Left lung (tissue), 10 donors: ENCODE results near the gene PGLYRP2. TPM values are rescaled to one million over a fixed set of nuclear protein-coding genes. Genes with fewer than 3 reads are reported as not detected.

ENCODE experiments used
- ATAC-seq: fragments of 200-7000 bp; cut with Tn5 transposase; one replicate; pipeline ENCODE4 v1.9.1; 2020; ENCODE audit warnings: moderate library complexity
- DNase-seq, 4 donors: peaks; one replicate each; pipeline ENCODE4 v3.0.0-alpha.2; 2013 to 2020
- H3K27ac ChIP-seq, 2 donors: fragments of 200-600 bp; sonication (generic) in 1 of 2; one replicate each; pipeline versions ENCODE4 v1.5.0 to v1.8.0; 2020 to 2021
- H3K27me3 ChIP-seq, 2 donors: fragments of 200-600 bp; sonication (generic) in 1 of 2; one replicate each; pipeline versions ENCODE4 v1.5.0 to v1.8.0; 2020 to 2021
- H3K36me3 ChIP-seq, 2 donors: fragments of 200-600 bp; sonication (generic) in 1 of 2; one replicate each; pipeline versions ENCODE4 v1.5.0 to v1.8.0; 2020 to 2021
- H3K4me1 ChIP-seq, 2 donors: fragments of 200-600 bp; one replicate each; pipeline ENCODE4 v1.8.0; 2021
- H3K4me3 ChIP-seq, 2 donors: fragments of 200-600 bp; sonication (generic) in 1 of 2; one replicate each; pipeline versions ENCODE4 v1.5.0 to v1.8.0; 2020 to 2021; ENCODE audit warnings: mild to moderate bottlenecking in 1 of 2
- H3K9me3 ChIP-seq, 2 donors: fragments of 200-600 bp; sonication (generic) in 1 of 2; one replicate each; pipeline versions ENCODE4 v1.5.0 to v1.8.0; 2020 to 2021
- intact Hi-C, 2 donors: fragments of 100-400 bp; cut with DNase I; formaldehyde crosslinking; loops; one replicate each; pipeline versions ENCODE4 v1.11.2 to v1.14.2; 2022
- polyA plus RNA-seq, 6 donors: library from polyadenylated mRNA; unstranded; fragments of 120-200 nt; gene quantifications; one replicate each; pipeline ENCODE4 v1.2.1, GENCODE V29; 2013; ENCODE audit not compliant: insufficient read length in 6 of 6
- total RNA-seq, 2 donors: library from RNA; stranded (reverse); fragmentation: NEBNext Ultra II Directional; extraction: Animal tissue kit (Norgen Biotek cat#: 25700); gene quantifications; one replicate each; pipeline ENCODE4 v1.2.1, GENCODE V29; 2021
- TF ChIP-seq, protein P1 (sequence below), 2 donors: fragments of 200-600 bp; sonication (generic) in 1 of 2; IDR thresholded peaks; one replicate each; pipeline versions ENCODE4 v1.5.0 to v1.8.0; 2021; ENCODE audit warnings: antibody characterized with exemption in 2 of 2
- donor health status: DM: no; HTN: yes; CAD: no.
- donor health status: DM: no; HTN: no; CAD: no.

The PGLYRP2 gene
- total and polyA plus RNA-seq, 8 donors: not detected

DNA sequence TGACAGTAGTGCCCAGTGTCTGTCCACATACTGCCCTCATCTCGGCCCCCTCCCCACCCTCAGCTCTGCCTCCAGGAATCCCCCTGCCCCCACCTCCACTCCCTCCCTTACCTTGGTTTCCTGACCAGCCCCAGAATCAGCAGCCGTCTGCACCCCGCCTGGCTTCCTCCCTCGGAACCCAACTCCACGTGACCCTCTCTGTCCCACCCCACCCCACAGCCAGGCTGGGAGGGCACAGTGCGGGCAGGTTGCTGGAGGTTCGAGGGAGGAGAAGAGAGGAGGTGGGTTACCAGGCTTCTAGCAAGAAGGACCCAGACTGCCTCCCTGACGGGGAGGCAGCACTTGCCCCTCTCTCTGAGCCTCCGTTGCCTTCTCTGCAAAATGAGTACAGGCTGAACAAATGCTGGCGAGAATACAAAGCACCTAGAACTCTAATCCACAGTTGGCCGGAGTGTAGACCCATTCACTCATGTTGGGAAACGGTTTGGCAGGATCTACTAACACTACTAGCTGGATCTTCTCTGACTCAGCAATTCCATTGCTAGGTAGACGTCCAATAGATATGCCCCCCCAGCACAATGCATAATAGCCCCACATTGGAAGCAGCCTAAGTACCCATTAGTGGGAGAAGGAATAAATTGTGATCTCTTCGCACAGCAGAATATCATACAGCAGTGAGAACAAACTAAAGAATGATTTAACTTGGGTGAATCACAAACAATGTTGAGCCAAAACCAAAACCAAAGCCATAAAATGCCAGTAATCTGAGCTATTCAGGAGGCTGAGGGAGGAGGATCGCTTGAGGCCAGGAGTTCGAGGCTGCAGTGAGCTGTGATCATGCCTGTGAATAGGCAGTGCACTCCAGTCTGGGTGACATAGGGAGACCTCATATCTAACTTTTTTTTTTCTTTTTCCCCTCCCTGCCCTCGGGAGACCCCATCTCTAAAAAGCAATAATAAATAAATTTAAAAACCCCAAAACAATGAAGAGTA is 14.6 kb downstream of the PGLYRP2 start, which contains the start of gene RASAL3:
Gene RASAL3, minus strand, starts transcription at position 151 of the 992 bp plus-strand sequence. CDS start 186 bp downstream, outside the sequence.
- Histone ChIP-seq H3K4me1 (peaks cover 3 to 63% of the 10 kb centered on the region in 2 donors), H3K4me3 (peak within 1 kb of the TSS; percentile 24 to 58), H3K27ac (peak within 1 kb of the TSS; percentile 56 to 91), H3K9me3 (no peaks in the 10 kb centered on the region), H3K36me3 (peaks cover 0 to 17% of the 10 kb centered on the region in 2 donors), H3K27me3 (peaks cover 8 to 25% of the 10 kb centered on the region in 2 donors)
- TF ChIP-seq, protein P1, sequence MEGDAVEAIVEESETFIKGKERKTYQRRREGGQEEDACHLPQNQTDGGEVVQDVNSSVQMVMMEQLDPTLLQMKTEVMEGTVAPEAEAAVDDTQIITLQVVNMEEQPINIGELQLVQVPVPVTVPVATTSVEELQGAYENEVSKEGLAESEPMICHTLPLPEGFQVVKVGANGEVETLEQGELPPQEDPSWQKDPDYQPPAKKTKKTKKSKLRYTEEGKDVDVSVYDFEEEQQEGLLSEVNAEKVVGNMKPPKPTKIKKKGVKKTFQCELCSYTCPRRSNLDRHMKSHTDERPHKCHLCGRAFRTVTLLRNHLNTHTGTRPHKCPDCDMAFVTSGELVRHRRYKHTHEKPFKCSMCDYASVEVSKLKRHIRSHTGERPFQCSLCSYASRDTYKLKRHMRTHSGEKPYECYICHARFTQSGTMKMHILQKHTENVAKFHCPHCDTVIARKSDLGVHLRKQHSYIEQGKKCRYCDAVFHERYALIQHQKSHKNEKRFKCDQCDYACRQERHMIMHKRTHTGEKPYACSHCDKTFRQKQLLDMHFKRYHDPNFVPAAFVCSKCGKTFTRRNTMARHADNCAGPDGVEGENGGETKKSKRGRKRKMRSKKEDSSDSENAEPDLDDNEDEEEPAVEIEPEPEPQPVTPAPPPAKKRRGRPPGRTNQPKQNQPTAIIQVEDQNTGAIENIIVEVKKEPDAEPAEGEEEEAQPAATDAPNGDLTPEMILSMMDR (IDR thresholded peaks at IDR 0.05): no peak
- DNase-seq (peak in 2 of 4 donors; percentile 55 to 89), ATAC-seq (peak; percentile 65)
- intact Hi-C loops: no loop called here

DNA sequence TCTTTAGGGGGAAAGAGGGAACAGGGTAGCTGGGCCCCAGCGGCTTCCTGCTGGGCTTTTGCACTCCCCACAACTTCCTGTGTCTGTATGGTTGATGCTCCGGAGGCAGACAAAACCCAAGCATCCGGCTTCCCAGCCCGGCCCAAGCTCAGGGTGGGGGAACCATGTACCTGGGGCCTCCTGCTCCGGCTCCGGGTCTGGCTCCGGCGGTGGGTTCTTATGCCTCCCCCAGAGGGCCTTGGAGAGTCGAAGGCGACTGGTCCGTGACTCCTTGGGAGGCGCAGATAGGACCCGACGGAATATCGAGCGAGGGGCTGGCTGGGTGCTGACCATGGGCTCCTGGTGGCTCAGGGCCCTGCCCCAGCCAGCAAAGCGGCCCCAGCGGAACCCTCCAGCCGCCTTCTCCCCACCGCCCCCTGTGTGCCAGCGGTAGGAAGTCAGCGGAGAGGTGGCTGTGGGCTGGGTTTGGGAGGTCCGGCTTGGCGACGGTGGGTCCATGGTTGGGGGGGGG is 15.4 kb downstream of the PGLYRP2 start:
- intact Hi-C loops: no loop called here
- Histone ChIP-seq H3K36me3 (peaks cover 0 to 19% of the 10 kb centered on the region in 2 donors), H3K27ac (peak overlapping the region; percentile 56 to 91), H3K4me3 (peak overlapping the region; percentile 24 to 58), H3K9me3 (no peaks in the 10 kb centered on the region), H3K4me1 (peaks cover 3 to 56% of the 10 kb centered on the region in 2 donors), H3K27me3 (peaks cover under 1 to 17% of the 10 kb centered on the region in 2 donors)
- ATAC-seq (peak; percentile 68), DNase-seq (peak in 2 of 4 donors; percentile 52 to 91)
- TF ChIP-seq, protein P1 (IDR thresholded peaks at IDR 0.05): no peak

DNA sequence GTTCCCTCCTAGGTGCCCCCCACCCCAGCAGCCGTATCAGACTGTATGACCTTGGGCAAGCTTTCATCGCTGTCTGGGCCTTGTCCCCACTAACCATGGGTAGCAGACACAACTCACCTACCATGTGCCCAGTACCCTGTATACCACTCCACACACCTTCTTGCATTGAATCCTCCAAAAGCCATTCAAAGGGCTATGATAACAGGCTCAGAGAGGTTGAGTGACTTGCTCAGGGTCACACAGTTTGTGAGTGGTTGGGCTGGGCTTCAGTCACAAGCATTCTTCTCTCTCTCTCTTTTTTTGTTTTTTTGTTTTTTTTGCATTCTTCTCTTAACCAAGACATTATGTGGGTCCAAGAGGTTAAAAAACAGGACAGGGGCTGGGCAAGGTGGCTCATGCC is 17.6 kb downstream of the PGLYRP2 start:
- Histone ChIP-seq H3K4me3 (no peak overlapping the region), H3K27ac (no peak overlapping the region), H3K9me3 (no peaks in the 10 kb centered on the region), H3K27me3 (peaks cover 11 to 34% of the 10 kb centered on the region in 2 donors), H3K4me1 (peaks cover 2 to 38% of the 10 kb centered on the region in 2 donors), H3K36me3 (peaks cover 0 to 38% of the 10 kb centered on the region in 2 donors)
- DNase-seq (no peak), ATAC-seq (no peak)
- TF ChIP-seq, protein P1 (IDR thresholded peaks at IDR 0.05): no peak
- intact Hi-C loops: no loop called here

DNA sequence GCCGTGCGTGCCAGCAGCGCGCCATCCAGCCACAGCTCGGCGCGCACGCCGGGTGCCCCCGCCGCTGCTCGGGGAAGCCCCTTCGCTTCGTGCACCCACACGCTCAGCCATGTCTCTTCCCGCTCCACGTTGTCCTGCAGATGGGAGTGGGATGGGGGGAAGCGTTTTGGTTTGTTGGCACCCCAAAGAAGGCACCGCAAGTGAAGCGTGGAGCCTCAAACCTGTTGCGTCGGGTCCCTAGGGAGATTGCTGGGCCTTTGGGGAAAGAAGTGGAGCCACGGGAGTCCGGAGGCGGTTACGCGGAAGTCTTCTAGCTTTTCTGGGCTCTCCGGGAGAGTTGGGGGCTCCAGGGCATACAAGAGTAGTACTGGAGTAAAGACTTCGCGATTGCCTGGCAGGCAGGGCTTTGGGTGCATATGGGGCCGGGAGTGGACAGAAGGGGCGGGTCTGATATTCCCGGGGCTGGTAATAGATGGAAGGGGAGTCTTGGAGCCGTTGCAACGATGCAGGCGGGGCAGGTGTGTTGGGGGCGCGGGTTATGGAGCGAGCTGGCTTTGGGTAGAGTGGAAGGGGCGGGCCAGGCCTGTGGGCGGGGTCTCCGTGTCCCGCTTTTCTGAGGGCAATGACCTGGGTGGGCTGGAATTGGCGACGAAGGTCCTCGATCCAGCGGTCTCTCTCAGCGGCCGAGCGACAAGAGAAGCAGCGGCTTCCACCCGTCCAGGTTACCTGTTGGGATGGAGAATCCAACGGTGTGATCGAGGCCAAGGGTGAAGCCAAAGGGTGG is 21.4 kb downstream of the PGLYRP2 start:
- no peak overlapping the region for H3K4me3 ChIP-seq
- H3K9me3 ChIP-seq: no peaks in the 10 kb centered on the region
- TF ChIP-seq, protein P1 (IDR thresholded peaks at IDR 0.05): no peak
- intact Hi-C loops: no loop called here
- peaks cover 11 to 41% of the 10 kb centered on the region in 2 donors for H3K27me3 ChIP-seq
- peaks cover 2 to 14% of the 10 kb centered on the region in 2 donors for H3K4me1 ChIP-seq
- ATAC-seq (no peak), DNase-seq (no peak)
- H3K27ac ChIP-seq: no peak overlapping the region
- H3K36me3 ChIP-seq: peaks cover 0 to 76% of the 10 kb centered on the region in 2 donors
